ENCODE results near the gene CYB5R3. TPM values are rescaled to one million over a fixed set of nuclear protein-coding genes. Genes with fewer than 3 reads are reported as not detected.

Gene CYB5R3
- total and polyA plus RNA-seq, 10 donors, result 37.3 to 134 (median 78.1) TPM

DNA sequence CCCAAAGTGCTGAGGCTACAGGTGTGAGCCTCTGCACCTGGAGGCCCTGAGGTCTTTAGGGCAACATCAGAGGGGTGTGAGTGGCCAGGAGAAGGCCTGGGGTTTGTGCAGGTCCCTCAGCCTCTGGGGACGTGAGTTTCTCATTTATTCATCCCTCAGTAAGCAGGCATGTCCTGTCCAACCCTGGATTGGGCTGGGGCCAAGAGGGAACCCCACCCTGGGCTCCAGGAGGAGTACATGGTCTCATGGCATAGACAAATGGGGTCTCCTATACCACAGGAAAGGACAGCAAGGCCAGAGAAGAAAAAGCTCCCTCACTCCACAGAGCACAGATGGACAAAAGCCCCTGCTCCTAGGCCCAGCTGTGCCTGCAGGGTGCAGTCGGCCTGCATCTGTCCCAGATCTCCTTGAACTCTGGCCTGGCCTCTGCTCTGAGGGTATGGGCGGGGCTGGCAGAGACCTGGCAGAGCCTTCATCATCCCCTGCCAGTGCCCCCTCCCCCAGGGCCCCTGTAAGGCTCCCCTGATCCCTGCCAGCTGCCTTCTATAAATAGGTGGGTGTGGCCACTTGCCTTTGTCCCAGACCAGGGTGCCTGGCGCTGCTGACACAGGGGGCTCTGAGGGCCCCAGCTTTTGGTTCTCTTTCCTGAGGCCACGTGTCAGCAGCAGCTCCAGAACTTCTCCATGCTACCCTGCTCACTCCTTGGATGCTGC, 36.9 kb upstream of the CYB5R3 start:
- H3K36me3 ChIP-seq, result peaks cover 0 to under 1% (median 0%) of the 10 kb centered on the region in 6 donors
- TF ChIP-seq POLR2AphosphoS5 (IDR thresholded peaks at IDR 0.05), result peak in 2 of 3 donors; percentile 20 to 35
- TF ChIP-seq, protein P1, sequence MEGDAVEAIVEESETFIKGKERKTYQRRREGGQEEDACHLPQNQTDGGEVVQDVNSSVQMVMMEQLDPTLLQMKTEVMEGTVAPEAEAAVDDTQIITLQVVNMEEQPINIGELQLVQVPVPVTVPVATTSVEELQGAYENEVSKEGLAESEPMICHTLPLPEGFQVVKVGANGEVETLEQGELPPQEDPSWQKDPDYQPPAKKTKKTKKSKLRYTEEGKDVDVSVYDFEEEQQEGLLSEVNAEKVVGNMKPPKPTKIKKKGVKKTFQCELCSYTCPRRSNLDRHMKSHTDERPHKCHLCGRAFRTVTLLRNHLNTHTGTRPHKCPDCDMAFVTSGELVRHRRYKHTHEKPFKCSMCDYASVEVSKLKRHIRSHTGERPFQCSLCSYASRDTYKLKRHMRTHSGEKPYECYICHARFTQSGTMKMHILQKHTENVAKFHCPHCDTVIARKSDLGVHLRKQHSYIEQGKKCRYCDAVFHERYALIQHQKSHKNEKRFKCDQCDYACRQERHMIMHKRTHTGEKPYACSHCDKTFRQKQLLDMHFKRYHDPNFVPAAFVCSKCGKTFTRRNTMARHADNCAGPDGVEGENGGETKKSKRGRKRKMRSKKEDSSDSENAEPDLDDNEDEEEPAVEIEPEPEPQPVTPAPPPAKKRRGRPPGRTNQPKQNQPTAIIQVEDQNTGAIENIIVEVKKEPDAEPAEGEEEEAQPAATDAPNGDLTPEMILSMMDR (IDR thresholded peaks at IDR 0.05 in 8 of 11, conservative IDR thresholded peaks at IDR 0.05 in 3 of 11), result no peak
- WGBS, 5 donors, result 19 to 54% (median 42%) methylated on average over 2 to 5 of the region's 5 CpGs
- no peaks in the 10 kb centered on the region for H3K27me3 ChIP-seq (replicated peaks in 1 of 7)
- H3K4me3 ChIP-seq, result no peak overlapping the region
- H3K4me1 ChIP-seq, result peaks cover 0 to 43% (median 14%) of the 10 kb centered on the region in 6 donors
- H3K9me3 ChIP-seq, result no peaks in the 10 kb centered on the region
- intact Hi-C loops (cut with DNase I; ENCODE audit: low total_unique reads), result no loop called here
- peak overlapping the region in 6 of 8 donors; percentile 7 to 69 (median 26) for H3K27ac ChIP-seq
- DNase-seq, result no peak

DNA sequence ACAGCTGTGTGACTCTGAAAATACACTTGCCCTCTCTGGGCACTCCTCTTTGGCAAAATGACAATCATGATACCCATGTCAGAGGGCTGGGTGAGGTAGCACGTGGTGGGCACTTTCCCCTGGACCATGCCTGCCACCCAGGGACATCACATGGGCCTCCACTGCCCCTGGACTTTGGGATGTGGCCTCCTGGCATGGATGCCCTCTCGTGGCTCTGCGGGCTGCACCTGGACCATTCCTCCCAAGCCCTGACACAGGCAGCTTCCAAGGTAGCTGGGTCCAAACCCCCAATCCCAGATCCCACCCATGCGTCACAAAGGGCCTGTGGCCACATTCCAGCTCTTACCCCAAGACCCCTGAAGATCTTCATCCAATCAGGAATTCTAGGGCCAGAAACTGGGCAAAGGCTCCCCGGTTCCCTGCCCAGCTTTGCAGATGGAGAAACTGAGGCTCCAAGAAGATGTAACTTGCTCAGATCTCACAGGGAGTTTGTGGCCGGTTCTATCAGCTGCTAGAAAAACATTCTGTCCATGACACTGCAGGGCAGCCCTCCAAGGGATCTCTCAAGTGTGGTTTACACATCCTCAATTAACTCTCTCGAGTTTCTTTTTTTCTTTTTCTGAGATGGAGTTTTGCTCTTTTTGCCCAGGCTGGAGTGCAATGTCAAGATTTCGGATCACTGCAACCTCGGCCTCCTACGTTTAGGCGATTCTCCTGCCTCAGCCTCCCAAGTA, 35.4 kb upstream of the CYB5R3 start:
- no peak for DNase-seq
- Histone ChIP-seq H3K4me1 (peaks cover 0 to 55% (median 19%) of the 10 kb centered on the region in 6 donors), H3K27me3 (replicated peaks in 1 of 7) (no peaks in the 10 kb centered on the region), H3K4me3 (no peak overlapping the region), H3K9me3 (peaks cover 0 to 2% (median 0%) of the 10 kb centered on the region in 8 donors), H3K27ac (peak overlapping the region in 1 of 8 donors; percentile 1), H3K36me3 (no peaks in the 10 kb centered on the region)
- 73 to 91% (median 89%) methylated on average over 8 to 11 of the region's 11 CpGs for WGBS, 5 donors
- intact Hi-C loops (cut with DNase I; ENCODE audit: low total_unique reads), result no loop called here
- no peak for TF ChIP-seq POLR2A (IDR thresholded peaks at IDR 0.05)
- TF ChIP-seq POLR2AphosphoS5 (IDR thresholded peaks at IDR 0.05), result peak in 1 of 3 donors; percentile 23

DNA sequence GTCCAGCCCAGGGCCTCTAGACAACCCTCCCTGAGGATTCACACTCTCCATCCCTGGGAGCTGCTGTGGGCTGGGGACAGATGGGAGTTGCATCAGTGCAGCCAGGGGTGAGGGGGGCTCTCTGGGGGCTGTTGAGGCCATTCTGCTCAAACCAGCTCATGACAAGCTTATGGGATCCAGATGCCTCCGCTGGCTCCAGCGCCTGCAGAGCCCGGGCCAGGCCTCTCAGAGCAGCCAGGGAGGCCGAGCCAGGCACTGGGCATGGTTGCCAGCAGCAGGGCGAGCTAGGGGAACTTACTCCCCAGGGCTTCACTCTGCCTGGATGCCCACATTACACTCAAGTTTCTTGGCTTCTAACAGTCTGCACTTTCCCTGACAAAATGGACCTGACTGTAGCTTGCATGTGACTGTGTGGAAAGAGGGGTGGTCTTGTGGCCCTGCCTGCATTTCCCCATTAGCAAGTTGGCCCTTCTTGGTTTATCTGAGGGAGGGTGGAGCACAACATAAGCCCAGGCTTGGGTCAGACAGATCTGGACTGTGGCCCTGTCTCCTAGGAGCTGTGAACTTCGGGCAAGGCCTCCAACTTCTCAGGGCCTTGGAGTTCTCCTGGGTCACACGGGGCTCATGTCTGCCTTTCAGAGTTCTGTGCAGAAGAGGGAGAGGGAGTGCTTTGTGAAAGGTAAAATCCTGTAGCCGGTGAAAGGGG, 34.5 kb upstream of the CYB5R3 start:
- Histone ChIP-seq H3K9me3 (peaks cover 0 to 11% (median 5%) of the 10 kb centered on the region in 8 donors), H3K4me1 (peaks cover 0 to 53% (median 19%) of the 10 kb centered on the region in 6 donors), H3K27ac (peak overlapping the region in 2 of 8 donors; percentile 0 to 22), H3K4me3 (no peak overlapping the region), H3K36me3 (no peaks in the 10 kb centered on the region), H3K27me3 (replicated peaks in 1 of 7) (no peaks in the 10 kb centered on the region)
- WGBS, 5 donors, result 67 to 86% (median 81%) methylated on average over 4 to 8 of the region's 8 CpGs
- peak in 1 of 3 donors; percentile 18 for TF ChIP-seq POLR2AphosphoS5 (IDR thresholded peaks at IDR 0.05)
- TF ChIP-seq, protein P1 (IDR thresholded peaks at IDR 0.05 in 8 of 11, conservative IDR thresholded peaks at IDR 0.05 in 3 of 11), result no peak
- intact Hi-C loops (cut with DNase I; ENCODE audit: low total_unique reads), result no loop called here
- DNase-seq, result no peak

DNA sequence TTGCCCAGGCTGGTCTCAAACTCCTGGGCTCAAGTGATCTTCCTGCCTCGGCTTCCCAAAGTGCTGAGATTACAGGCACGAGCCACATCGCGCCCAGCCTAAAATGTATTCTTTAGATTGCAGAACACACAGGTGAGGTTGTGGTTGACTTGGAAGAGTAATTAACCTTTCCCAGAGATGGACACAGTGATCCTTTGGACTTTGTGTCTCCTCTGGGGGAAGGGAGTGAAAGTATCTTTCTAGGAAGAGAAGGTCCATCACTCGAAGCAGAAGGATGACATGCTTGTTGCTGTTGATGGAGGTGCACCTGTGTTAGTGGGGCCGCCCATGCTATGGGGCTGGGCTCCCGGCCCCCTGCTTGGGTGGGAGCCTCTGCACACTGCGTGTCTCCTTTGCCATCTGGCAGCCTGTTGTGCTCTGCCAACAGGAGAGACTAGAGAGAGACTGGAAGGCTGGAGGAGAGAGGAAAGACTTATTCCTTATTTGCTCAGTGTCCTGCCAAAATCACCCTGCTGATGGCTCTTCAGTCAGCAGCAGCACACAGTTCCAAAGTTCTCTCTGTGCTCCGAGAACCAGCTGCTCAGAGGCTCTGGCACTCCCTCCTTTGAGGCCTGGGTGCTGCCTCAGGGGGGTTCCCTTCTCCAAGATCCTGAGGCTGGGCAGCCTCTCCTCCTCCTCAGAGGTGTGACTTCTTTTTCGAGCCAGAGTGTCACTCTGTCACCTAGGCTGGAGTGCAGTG, 33.1 kb upstream of the CYB5R3 start:
- TF ChIP-seq POLR2AphosphoS5 (IDR thresholded peaks at IDR 0.05) (peak in 2 of 3 donors; percentile 9 to 16), POLR2A (IDR thresholded peaks at IDR 0.05) (no peak)
- Histone ChIP-seq H3K4me3 (no peak overlapping the region), H3K36me3 (no peaks in the 10 kb centered on the region), H3K4me1 (peaks cover 0 to 39% (median 13%) of the 10 kb centered on the region in 6 donors), H3K9me3 (peaks cover 0 to 18% (median 11%) of the 10 kb centered on the region in 8 donors), H3K27ac (no peak overlapping the region), H3K27me3 (replicated peaks in 1 of 7) (no peaks in the 10 kb centered on the region)
- WGBS, 5 donors, result 66 to 82% (median 71%) methylated on average over 10 of the region's 10 CpGs
- intact Hi-C loops (cut with DNase I; ENCODE audit: low total_unique reads), result no loop called here
- DNase-seq, result no peak
